GOT3 (cell line): Measurements from ENCODE around the gene DCDC1.

ENCODE experiments used
- DNase-seq: peaks from one replicate; lab custom pipeline; 2025; ENCODE audit warnings: mixed read lengths; lab: John Stamatoyannopoulos, UW

The DCDC1 gene

DNA sequence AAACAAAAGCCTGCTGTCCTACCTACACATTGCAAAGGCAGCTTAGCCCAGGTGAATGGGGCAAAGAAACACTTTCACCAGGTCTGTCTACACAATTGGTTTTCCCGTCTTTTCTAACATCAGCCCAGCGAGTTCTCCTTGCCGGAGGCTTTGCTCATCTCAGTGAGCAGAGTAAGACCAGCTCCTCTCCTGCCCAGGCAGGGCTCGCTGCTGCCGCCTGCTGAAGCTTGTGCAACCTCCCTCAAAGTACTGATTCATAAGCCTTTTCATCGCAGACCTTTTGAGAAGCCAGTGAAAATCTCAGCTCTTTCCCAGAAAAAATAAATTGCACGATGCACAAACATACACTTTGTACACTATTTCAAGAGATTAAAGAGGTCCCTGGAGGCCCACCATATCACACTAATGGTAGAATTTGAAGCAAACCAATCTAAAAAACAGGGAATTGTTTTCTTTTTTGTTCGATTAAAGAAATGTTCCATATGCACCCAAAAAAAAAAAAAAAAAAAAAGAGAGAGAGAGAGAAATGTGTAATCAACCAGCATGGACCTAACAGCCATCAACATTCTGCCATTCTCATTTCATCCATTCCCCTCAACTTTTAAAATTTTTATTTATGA lies 455.3 kb downstream of the DCDC1 start:
- DNase-seq: peak; percentile 6

DNA sequence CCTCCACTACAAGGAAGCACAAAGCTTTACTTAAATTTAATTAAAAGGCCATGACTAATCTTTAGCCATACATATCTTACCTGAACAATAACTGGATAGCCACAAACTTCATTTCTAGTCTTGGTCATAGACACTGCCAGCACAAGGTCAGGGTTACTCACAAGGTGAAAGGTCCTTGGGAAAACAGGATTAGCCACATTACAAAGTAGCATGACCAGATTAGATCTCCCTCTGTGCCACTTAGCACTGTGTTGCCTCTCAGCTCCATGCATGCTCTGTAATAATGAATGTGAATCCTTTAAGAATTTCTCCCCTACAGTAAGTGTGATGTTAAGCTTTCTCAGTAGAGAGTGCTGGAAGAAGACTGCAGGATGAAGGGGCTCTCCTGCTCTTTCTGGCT lies 458.3 kb downstream of the DCDC1 start:
- no peak for DNase-seq

DNA sequence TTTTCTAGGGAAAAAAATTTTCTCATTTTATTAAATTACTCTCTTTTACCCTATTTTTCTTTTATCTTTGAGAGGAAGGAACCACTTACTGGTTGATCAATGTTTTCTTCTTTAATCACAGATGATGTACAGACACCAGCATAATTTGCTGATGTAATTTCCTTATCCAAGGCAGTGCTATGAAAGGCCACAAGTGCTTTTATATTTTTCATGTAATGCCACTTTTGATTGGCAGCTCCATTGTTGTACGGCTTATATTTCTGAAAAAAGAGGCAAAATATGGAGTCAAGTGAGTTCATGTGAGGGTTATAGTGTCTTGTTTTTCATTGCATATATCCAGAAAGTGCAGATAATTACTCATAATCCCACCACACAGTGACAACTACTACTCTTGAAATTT lies 460.7 kb downstream of the DCDC1 start:
- no peak for DNase-seq

DNA sequence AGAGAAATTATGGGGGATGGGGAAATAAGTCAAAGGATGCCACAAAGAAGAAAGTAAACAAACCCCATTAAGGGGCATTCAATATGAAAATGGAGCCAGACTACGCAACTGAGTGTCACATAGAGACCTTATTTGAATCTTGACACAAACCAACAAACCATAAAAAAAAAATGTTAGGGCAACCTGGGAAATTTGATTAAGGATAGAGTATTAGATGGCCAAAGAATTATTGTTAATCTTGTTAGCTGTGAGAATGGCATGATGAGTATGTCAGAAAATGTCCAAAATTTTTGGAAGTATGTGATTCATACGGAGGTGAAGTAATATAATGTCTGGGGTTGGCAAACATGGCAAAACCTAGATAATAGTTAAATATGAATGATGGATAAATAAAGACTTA lies 461.3 kb downstream of the DCDC1 start:
- DNase-seq: no peak

DNA sequence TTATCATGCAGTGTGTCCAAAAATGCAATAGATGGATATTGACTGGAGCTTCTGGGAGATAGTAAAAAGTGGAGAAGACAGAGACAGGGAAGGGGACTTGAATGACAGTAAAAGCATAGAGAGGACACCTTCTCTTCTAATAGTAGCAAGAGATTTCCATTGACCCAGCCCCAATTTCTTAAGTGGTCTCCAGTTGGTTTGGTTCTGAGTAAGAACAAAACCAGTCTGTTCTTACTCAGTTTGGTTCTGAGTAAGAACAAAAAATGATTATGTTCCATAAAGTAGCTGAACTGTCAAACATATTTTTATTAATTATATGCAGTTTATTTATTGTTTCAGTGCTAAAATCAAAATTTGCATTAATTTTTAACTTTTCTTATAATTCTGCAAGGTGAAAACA lies 466.6 kb downstream of the DCDC1 start:
- no peak for DNase-seq

DNA sequence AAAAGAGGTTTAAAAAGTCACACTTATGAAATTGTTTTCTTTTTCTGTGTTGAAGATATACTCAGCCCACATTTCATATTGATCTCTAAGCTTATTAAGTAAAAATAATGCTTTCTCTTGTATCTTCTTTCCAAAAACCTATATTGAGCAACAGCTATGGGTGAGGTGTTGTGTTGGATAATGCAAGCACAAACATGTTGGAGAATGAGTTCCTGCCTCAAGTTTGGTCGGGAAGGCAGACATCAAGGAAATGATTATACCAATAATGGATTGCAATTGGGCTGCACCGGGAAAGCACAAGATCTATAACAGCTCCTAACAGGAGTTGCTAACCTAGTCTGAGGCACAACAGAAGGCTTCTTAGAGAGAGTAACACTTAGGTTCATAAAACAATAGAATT lies 474.5 kb downstream of the DCDC1 start:
- DNase-seq: no peak

DNA sequence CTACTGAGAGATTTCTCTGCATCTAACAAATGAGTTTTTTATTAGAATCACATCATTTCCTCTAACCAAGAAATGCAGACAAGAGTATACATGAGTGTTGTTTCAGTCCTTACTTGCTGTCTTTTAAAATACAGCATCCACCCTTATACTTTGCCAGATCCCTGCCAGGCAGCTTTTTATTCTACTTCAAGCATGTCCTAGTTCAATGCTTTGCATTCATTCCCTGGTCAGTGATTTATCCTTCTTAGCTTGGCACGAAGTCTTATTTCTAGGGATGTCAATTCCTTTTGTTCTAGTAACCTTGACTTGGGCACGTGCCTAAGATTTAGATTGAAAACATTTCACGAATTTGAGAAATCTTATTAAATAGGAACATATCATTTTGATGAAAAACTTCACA lies 476.2 kb downstream of the DCDC1 start:
- DNase-seq: no peak

DNA sequence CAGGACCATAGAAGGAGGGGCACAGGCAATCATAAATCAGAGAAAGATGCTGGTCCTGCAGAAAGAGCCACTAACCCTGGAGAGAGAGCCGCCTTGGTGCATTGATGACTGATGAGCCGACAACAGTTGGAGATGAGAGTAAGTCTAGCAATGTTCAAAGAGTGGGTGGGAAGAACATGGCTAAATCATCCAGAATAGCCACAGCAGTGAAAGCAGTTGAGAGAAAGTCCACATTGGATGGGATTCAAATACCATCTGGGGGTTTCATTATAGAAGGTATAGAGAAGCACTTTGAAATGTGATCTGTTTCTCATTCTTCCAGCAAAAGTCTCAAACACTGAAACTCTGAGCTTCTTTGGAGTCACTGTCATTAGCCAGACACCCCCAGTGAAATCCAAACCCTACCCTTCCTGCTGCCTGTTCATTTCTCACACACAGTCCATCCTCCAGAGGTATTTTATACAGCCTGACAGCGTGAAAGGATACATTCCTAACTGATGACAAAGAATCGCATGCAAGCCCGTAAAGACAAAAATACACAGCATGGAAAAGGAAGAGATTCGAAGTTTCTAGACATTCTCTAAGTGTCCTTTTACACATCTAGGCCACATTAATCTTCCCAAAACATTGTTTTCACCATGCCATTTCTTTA lies 480.3 kb downstream of the DCDC1 start:
- DNase-seq: no peak

DNA sequence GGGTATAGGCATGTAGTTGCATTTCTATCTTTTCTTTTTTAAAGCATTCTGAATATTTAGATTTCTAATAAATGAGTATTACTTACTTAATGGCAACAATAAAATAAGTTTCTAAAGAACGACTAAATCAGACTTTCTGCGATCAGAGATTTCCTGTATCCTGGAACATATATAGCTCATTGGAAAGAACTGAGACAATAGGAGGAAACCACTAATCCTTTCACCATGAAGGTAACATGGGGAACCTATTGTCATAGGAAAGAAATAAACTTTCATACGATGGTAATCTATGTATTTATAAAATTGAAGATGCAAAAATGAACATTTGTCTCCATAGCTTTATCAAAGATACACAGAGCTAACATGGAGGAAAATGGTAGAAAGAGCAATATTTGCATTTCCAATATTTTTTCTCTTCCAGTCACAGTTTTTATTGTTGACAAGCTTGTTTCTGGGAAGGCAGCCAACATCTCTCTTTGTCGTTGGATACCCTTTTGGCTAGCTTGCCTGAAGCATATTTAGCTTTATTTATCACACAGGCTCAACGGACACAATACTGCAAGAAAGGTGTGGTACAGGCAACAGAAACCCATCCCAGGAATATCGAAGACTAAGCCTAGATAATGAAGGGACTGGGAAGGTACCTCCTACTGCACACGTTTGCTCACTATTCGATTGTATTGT lies 490.1 kb downstream of the DCDC1 start:
- no peak for DNase-seq

DNA sequence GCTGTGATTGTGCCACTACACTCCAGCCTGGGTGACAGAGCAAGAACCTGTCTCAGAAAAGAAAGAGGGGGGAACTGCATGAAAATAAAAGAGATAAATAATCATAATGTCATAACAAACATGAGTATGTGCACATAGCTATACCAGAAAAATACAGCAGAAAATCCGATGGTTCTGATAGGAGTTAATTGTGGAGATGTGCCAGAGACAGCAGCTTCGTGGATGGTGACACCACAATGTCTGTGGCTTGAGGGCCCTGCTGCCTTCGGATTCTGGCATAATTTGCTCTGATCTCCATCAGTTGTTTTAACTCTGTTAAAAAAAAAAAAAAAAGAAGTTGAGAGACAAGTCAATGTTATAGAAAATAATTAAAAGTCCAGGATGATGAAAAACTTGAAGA lies 491.1 kb downstream of the DCDC1 start:
- no peak for DNase-seq

DNA sequence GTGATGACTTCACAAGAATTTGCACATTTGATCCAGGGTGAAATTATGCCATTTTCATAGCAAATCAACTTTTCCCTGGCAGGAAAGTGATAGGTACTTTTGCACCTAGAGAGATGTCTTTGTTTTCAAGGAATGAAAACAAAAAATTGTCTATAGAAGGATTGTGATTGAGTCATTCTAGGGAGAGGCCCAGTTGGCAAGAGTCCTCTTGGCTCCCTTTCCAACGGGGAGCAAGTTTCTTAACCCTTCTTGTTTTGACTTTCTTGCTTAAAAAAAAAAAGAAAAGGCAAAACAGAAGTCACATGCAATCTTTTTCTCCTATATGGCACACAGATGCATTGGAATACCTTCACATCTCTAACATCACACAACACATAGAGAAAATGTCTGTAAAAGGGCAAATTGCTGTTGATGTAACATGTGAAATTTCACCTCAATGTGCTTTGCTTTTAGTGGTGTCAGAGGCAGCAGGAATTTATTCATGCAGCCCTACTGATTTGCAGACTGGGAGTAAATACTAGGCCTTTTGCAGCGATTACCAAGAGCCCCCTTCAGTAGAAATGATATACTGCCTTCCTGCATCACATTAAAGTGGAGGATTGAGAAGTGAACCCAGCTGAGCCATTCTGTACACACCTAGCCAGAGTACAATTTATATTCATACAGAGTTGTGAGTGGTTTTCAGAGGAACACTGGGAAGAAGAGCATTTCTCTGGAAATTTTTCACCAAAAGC lies 492.7 kb downstream of the DCDC1 start:
- DNase-seq: no peak

DNA sequence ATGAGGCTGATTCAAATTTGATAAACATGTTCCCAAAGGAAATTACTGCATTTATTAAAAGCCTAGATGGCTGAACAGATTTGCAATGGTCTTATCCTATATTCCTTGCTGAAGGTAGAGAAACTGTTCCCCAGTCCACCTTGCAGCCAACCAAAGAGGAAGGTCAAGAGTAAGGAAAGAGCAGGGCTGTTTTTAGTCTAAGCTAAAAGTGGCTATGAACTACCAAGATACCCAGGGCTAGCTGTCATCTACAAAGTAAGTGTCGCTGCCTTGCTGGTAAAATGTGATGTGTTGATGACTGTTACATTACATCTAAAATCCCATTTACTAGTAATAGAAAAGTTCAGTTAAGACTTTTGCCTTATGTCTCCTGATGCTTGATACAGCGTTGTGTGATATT lies 493.3 kb downstream of the DCDC1 start:
- no peak for DNase-seq

DNA sequence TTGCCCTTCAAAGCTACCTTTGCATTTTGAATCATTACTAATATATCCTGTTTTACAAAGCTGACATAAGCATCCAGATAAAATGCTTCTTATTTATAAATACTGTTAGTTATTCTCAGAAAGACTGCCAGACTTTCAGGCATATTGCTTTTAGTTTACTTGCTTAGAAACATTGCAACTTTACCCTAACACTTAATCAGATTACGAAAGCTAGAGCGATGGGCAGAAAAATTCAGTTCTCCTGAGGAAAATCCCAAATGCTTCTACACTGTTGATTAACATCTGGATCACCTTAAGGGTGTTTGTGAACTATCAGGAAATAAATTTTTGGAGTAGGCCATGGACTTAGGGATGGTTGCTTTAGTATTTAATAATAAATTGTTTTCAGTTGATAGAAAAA lies 493.7 kb downstream of the DCDC1 start:
- DNase-seq: no peak

DNA sequence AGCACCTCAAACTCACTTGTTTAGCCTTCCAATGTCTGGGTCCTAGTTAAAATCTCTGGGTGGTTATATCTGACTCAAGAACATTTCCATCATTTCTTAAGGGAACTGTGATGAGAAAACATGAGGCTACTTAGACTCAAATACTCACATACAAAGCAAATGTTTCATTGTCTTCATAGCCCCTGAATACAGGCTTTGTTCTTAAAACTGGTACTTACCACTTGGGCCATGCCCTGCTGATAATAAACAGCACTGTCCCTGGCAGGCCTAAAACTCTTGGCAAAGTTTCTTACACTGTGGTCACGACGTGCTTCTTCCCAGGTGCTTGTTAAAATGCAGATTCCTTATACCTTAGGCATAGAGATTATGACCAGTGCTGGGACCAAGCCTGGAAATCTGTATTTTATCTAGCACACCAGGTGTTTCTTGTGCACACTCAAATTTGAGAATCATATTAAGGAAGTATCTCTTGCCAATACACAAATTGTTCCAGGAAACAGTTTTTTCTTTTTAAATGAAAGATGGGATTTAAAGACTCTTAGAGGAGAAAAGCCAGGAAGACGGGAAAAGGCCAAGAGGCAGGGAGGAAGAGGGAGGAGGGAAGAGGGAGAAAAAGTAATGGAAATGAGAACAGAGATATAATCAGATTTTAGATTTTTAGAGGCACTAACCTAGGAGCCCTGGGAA lies 495.5 kb downstream of the DCDC1 start:
- no peak for DNase-seq

DNA sequence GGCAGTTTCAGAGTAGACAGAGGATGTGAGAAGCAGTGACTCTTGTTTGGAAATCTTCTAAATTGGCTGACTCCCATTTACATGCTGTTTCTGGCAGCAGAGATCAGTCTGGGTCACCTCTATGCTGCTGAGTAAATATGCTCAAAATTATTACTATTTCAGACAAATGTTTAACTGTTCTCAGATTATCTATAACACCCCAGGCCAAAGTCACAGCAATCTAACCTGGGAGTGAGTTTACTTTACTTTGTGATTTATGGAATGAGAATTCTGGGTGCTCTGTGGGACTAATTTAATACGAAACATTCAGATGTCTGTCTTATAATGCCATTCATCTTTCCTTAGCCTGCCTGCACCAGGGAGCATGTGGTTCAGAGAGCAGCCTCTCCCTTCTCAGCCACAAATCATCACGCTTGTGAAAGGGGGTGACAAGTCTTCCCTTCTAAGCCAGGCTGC lies 500.9 kb downstream of the DCDC1 start:
- no peak for DNase-seq

DNA sequence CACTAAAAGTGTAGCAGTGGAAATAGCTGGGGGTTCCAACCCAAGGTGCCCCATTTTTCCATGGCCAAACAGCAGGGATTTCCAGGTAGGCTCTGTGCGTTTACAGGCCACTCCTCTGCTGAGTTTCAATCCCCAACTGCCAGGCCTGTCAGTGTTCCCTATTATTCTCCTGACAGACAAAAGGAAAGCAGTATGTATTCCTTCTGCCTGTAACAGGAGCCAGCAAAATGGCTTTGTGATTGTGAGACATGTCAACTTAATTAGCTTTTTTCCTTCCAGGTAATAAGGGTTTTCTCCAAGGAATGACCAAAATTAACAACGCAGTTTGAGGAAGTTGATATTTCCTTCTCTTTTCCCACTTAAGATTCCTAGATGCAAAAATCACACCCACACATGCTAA lies 506.3 kb downstream of the DCDC1 start:
- DNase-seq: no peak

DNA sequence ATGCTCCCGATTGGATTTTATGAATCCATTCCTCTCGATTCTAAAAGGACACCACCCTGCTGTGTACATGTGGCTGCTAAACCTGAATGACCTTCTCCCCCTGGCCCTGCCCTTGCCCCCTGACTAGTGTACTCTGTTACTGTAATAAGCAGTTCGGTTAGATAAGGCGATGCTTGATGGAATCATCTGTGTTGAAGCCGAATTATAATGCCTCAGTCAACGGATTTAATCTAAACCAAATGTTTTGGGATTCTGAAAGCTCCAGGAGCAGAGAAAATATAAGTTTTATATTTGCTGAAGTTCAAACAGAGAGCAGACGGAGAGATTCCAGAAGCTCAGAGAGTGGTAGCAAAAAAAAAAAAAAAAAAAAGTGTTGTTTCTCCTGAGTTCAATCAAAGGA lies 508.0 kb downstream of the DCDC1 start:
- DNase-seq: no peak

DNA sequence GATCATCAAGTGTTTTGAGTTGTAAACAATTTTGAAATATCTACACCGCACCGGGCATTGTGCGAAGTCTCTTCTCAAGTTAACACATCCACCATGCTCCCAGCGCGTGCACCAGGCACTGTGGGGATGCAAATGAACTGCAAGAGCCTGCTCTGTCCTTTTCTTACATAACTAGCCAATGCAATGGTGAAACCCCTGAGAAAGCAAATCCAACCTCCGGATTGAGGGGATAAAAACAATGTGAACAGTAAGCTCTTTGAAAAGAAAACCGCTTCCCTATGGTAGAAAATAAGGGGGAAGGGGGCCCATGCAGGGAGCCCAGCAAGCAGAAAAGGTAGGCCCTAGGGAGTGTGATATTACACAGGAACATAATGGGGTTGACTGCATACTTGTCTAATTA lies 508.5 kb downstream of the DCDC1 start:
- DNase-seq: no peak

DNA sequence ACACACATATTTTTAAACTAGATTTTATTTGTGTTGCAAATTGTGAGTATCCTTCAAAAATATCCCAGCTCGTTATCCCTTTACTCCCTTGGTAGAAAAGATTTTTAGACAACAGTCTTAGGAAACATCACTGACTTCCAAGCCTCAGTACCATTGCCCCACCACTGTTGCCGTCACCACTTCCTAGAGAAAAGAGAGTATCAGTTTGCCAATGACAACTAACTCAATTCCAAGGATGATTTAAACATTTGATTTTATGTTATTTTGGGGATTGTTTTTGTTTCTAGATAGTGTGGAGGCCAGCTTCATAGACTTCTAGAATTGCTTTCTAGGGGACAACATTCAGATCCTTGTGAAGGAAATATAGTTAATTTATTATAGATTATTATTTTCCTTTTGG lies 509.4 kb downstream of the DCDC1 start:
- no peak for DNase-seq

DNA sequence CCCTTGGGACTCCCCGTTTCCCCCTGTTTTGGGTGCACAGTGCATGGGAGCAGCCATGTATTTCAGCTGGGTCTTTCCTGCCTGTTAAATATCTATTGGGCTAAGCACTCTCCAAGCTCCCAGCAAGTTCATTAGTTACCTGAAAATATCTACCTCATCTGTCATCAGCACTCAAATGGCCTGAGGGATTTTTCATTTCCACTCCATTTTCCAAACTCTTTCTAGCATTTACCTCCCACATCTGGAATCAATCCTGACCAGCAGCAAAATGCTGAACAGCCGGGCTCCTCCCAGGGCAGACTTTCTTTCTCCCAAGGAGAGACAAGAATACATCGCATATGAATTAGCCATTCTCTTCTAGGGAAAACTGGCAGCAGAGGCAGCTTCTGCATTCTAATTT lies 509.9 kb downstream of the DCDC1 start:
- DNase-seq: no peak

DNA sequence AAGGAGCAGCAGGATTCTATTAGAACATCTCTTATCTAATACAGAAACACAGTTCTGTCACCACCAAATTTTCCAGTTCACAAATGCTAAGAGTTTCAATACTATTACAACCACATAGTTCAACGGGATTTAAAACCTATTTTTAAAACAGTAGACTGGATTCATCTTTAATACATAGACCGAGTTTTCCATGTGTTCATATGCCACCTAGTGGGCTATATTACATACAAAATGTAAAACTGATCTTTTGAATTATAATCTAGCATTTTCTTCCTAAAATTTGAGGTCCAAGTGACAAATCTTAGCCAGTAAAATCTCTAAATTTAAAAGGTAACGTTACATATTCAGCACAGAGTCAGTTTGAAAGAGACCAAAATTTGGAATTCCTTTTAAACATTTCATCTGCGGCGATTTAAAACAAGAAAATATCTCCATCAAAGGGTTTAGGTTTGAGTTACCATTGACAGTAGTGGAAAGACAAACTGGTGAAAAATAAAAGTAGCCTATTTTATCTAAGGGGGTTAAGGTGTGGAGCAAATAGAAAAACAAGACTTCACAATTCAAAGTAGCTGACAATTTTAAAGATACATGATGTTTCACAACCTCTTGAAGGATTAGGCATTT lies 514.0 kb downstream of the DCDC1 start:
- no peak for DNase-seq

DNA sequence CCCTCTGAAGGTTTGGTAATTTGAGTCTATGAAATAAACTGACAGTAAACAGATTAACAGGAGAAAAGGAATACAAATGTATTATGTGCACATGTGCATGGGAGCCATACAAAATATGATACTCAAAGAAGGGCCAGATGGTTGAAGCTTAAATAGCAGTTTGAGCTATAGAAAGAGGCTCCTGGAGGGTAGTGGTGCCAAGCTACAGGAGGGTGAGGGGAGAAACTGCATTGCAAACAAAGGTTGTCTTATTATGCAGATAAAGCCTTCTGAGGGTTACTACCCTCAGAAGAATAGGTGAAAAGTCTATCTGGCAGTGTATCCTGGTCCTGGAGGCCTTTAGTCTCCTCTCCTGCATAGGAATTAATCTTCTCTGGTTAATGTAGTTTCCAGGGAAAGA lies 516.1 kb downstream of the DCDC1 start:
- no peak for DNase-seq
